Measurements from ENCODE around the gene GBE1. TPM values are rescaled to one million over a fixed set of nuclear protein-coding genes. Genes with fewer than 3 reads are reported as not detected.

The GBE1 gene
- total and polyA plus RNA-seq, 9 of the 15 experiments (the other 6 are each of a cell fraction or from before 2014, with no cell fraction given) = 7.9 to 25.6 (median 13.1) TPM

- TF ChIP-seq RBM17 (IDR thresholded peaks at IDR 0.05; ENCODE audit: borderline replicate concordance, low read depth, low read length) = no peak
Observed at GRCh38 chr3:81782585-81782984, 21.1 kb upstream of the GBE1 start (continued).

GRCh38 chr3:81778678-81779182 is 17.3 kb upstream of the GBE1 start:
- TF ChIP-seq DLX4 (CRISPR knock-in tag; IDR thresholded peaks at IDR 0.05) (no peak), RBM39 (optimal IDR thresholded peaks at IDR 0.05; ENCODE audit: low read depth, low read length) (no peak), YY1 (IDR thresholded peaks at IDR 0.05; ENCODE audit: borderline replicate concordance in 1 of 3, control insufficient read depth in 1 of 3, extremely low read depth in 1 of 3, insufficient read depth in 3 of 3, insufficient read length in 1 of 3, insufficient replicate concordance in 2 of 3, low read depth in 1 of 3, low read length in 2 of 3) (no peak), ZBED1 (IDR thresholded peaks at IDR 0.05) (no peak), BRF2 (IDR thresholded peaks at IDR 0.05; ENCODE audit: borderline replicate concordance, insufficient read depth, insufficient read length) (no peak), ZNF277 (CRISPR knock-in tag; IDR thresholded peaks at IDR 0.05; ENCODE audit: borderline replicate concordance) (no peak), DMBX1 (CRISPR knock-in tag; IDR thresholded peaks at IDR 0.05; ENCODE audit: borderline replicate concordance) (no peak), MAFG (tag; conservative IDR thresholded peaks at IDR 0.05) (no peak)
- no TSS peak for BruUV-seq (replicated peaks)
- intact Hi-C loops (cut with micrococcal nuclease) (no loop called here), in situ Hi-C loops (cut with MboI) (no loop called here)
- Histone ChIP-seq H2AFZ (ENCODE audit: low read depth, low read length) (no peak overlapping the region), H3K9me1 (ENCODE audit: control insufficient read depth, insufficient read depth, low read length) (no peaks in the 10 kb centered on the region), H3K9ac (ENCODE audit: insufficient read depth in 1 of 2, low read depth in 2 of 2, low read length in 2 of 2) (no peak overlapping the region), H3K36me3 (ENCODE audit: control insufficient read depth, insufficient read depth, low read length) (no peaks in the 10 kb centered on the region), H3K27me3 (ENCODE audit: control insufficient read depth in 2 of 2, insufficient read depth in 2 of 2, low read length in 2 of 2) (no peaks in the 10 kb centered on the region), H3K4me1 (replicated peaks in 1 of 2; ENCODE audit: control insufficient read depth in 2 of 2, insufficient read depth in 2 of 2, low read length in 2 of 2) (no peaks in the 10 kb centered on the region; a peak in 1 of 5 replicates), H3K4me2 (ENCODE audit: insufficient read depth, low read length) (no peak overlapping the region), H3K4me3 (no peak overlapping the region), H3K9me3 (replicated peaks; ENCODE audit: control insufficient read depth, insufficient read depth, low read depth, low read length) (no peaks in the 10 kb centered on the region), H3K79me2 (ENCODE audit: control insufficient read depth, insufficient read depth, low read length) (no peaks in the 10 kb centered on the region), H3K27ac (ENCODE audit: extremely low read depth, low read depth, low read length) (no peak overlapping the region), H4K20me1 (replicated peaks; ENCODE audit: control insufficient read depth, insufficient read depth, low read length) (no peaks in the 10 kb centered on the region)
- DNase-seq (ENCODE audit: extremely low read depth in 1 of 4, low spot score in 3 of 4) (no peak), FAIRE-seq (no peak), ATAC-seq (no peak)
- POLR2A ChIA-PET = no interaction called here
- 13% methylated on average over 4 of the region's 4 CpGs for WGBS (ENCODE audit: insufficient coverage, low coverage, missing lambda C conversion rate)
- CTCF ChIA-PET (ENCODE audit: low intra/inter-chr PET ratio) = no interaction called here
